Lower leg skin (tissue), 4 donors: ENCODE results near the gene SLC22A16. TPM values are rescaled to one million over a fixed set of nuclear protein-coding genes. Genes with fewer than 3 reads are reported as not detected.

Source experiments
- DNase-seq, 2 donors: peaks; one replicate each; pipeline ENCODE4 v3.0.0-alpha.2; 2019; ENCODE audit warnings: low spot score in 2 of 2
- H3K4me3 ChIP-seq: fragments of 200-600 bp; sonication (generic); 2 replicates; pipeline ENCODE4 v1.5.1; 2017; ENCODE audit warnings: mild to moderate bottlenecking, low read depth; ENCODE audit not compliant: poor library complexity, severe bottlenecking
- CTCF ChIP-seq, 3 donors: fragments of 450-650 bp; IDR thresholded peaks; one replicate each; pipeline ENCODE4 v1.5.1; 2016; ENCODE audit warnings: antibody characterized with exemption in 3 of 3, mild to moderate bottlenecking in 3 of 3, moderate library complexity in 2 of 3
- POLR2A ChIP-seq, 2 donors: fragments of 450-650 bp; IDR thresholded peaks; one replicate each; pipeline ENCODE4 v1.6.1; 2016 to 2017; ENCODE audit warnings: antibody characterized with exemption in 2 of 2, mild to moderate bottlenecking in 1 of 2, moderate library complexity in 1 of 2
- WGBS, 2 donors: methylation state at CpG; one replicate each; pipeline ENCODE4 v1.1.5; 2018; 5-methylcytosine and 5-hydroxymethylcytosine counted together
- intact Hi-C: fragments of 100-400 bp; cut with DNase I; formaldehyde crosslinking; loops from one replicate; pipeline ENCODE4 v1.15.0; 2023; ENCODE audit warnings: low total_unique reads
- total RNA-seq, 4 donors: library from RNA; depleted of rRNA; stranded (reverse); fragments of >200 nt; gene quantifications; one replicate each; pipeline ENCODE4 v1.1.0, GENCODE V29; 2016

Gene SLC22A16
- total RNA-seq, 4 donors from 2014 or later, result 0.17 TPM; not detected in 3

- no peak for DNase-seq
- intact Hi-C loops, result no loop called here
- no peak for TF ChIP-seq CTCF (IDR thresholded peaks at IDR 0.05)
- TF ChIP-seq POLR2A (IDR thresholded peaks at IDR 0.05), result no peak
- H3K4me3 ChIP-seq, result no peak overlapping the region
- 61 to 72% methylated on average over 3 of the region's 3 CpGs for WGBS, 2 donors
These were observed 19.7 kb downstream of the SLC22A16 start for GRCh38 chr6:110456694-110457093.

- intact Hi-C loops, result no loop called here
- no peak for TF ChIP-seq CTCF (IDR thresholded peaks at IDR 0.05)
- no peak for TF ChIP-seq POLR2A (IDR thresholded peaks at IDR 0.05)
- 76 to 77% methylated on average over 4 of the region's 4 CpGs for WGBS, 2 donors
- DNase-seq, result no peak
- H3K4me3 ChIP-seq, result no peak overlapping the region
These were observed 26.9 kb downstream of the SLC22A16 start for GRCh38 chr6:110449541-110449895.

- intact Hi-C loops, result no loop called here
- no peak overlapping the region for H3K4me3 ChIP-seq
- TF ChIP-seq CTCF (IDR thresholded peaks at IDR 0.05), result no peak
- TF ChIP-seq POLR2A (IDR thresholded peaks at IDR 0.05), result no peak
- 55 to 58% methylated on average over 4 of the region's 4 CpGs for WGBS, 2 donors
- DNase-seq, result no peak
These were observed 27.4 kb downstream of the SLC22A16 start for GRCh38 chr6:110448846-110449540.

- WGBS, 2 donors, result 90 to 92% methylated on average over 3 of the region's 3 CpGs
- TF ChIP-seq POLR2A (IDR thresholded peaks at IDR 0.05) (no peak), CTCF (IDR thresholded peaks at IDR 0.05) (no peak)
These were observed 28.7 kb downstream of the SLC22A16 start for GRCh38 chr6:110447761-110448160.

GRCh38 chr6:110446405-110446804 lies 30.0 kb downstream of the SLC22A16 start:
- intact Hi-C loops, result no loop called here
- no peak overlapping the region for H3K4me3 ChIP-seq
- TF ChIP-seq POLR2A (IDR thresholded peaks at IDR 0.05), result no peak
- no peak for TF ChIP-seq CTCF (IDR thresholded peaks at IDR 0.05)
- DNase-seq, result no peak
- WGBS, 2 donors, result 53 to 68% methylated on average over 4 of the region's 4 CpGs

More at GRCh38 chr6:110447761-110448160, 28.7 kb downstream of the SLC22A16 start:
- DNase-seq, result no peak
- intact Hi-C loops, result no loop called here
- no peak overlapping the region for H3K4me3 ChIP-seq

GRCh38 chr6:110440026-110440425 lies 36.4 kb downstream of the SLC22A16 start:
- WGBS, 2 donors, result 70 to 75% methylated on average over 4 of the region's 4 CpGs
- no peak for TF ChIP-seq CTCF (IDR thresholded peaks at IDR 0.05)
- no peak for TF ChIP-seq POLR2A (IDR thresholded peaks at IDR 0.05)
- H3K4me3 ChIP-seq, result no peak overlapping the region
- intact Hi-C loops, result no loop called here
- DNase-seq, result no peak
